Activated B cell treated with CpG ODN at 0.5 μM for 24 hours (primary cell): ENCODE data around the gene TRAPPC8. TPM values are rescaled to one million over a fixed set of nuclear protein-coding genes. Genes with fewer than 3 reads are reported as not detected.

Experiments used
- ATAC-seq: fragments of 200-7000 bp; cut with Tn5 transposase; one replicate; pipeline ENCODE4 v1.10.0; 2021; ENCODE audit warnings: low read depth, mild to moderate bottlenecking, moderate library complexity
- CTCF ChIA-PET: fragments of 350-600 bp; sonication (Branson Sonifier 250); formaldehyde crosslinking; loops from one replicate; lab custom pipeline; 2021; ENCODE audit warnings: antibody characterized with exemption; lab: Charles Lee
- POLR2A ChIA-PET: fragments of 350-600 bp; sonication (Branson Sonifier 250); formaldehyde crosslinking; loops from one replicate; lab custom pipeline; 2021; ENCODE audit warnings: antibody characterized with exemption; lab: Charles Lee
- DNase-seq: peaks from one replicate; pipeline ENCODE4 v3.0.0; 2022
- H3K27ac Mint-ChIP-seq: one replicate; pipeline ENCODE4 v1.8.0; 2020; ENCODE audit warnings: mixed read lengths
- H3K27me3 Mint-ChIP-seq: one replicate; pipeline ENCODE4 v1.8.0; 2021; ENCODE audit warnings: mixed read lengths
- H3K36me3 Mint-ChIP-seq: one replicate; pipeline ENCODE4 v1.8.0; 2021; ENCODE audit warnings: low read depth, mixed read lengths
- H3K4me1 Mint-ChIP-seq: one replicate; pipeline ENCODE4 v1.8.0; 2021; ENCODE audit warnings: mixed read lengths
- H3K4me3 Mint-ChIP-seq: one replicate; pipeline ENCODE4 v1.8.0; 2020; ENCODE audit warnings: mild to moderate bottlenecking, mixed read lengths
- H3K9me3 Mint-ChIP-seq: one replicate; pipeline ENCODE4 v1.8.0; 2020; ENCODE audit warnings: mixed read lengths
- intact Hi-C: fragments of 100-400 bp; cut with micrococcal nuclease; formaldehyde crosslinking; loops from one replicate; pipeline ENCODE4 v1.15.1; 2024
- total RNA-seq: library from RNA; stranded (reverse); gene quantifications from 2 replicates; pipeline ENCODE4 v1.2.3, GENCODE V29; 2022
- TF ChIP-seq, protein P1 (sequence below): fragments of 200-600 bp; IDR thresholded peaks from one replicate; pipeline ENCODE4 v1.8.0; 2022; ENCODE audit warnings: antibody characterized with exemption, mild to moderate bottlenecking

TRAPPC8 gene
- total RNA-seq, 1 donor from 2014 or later: 69.2 TPM

DNA sequence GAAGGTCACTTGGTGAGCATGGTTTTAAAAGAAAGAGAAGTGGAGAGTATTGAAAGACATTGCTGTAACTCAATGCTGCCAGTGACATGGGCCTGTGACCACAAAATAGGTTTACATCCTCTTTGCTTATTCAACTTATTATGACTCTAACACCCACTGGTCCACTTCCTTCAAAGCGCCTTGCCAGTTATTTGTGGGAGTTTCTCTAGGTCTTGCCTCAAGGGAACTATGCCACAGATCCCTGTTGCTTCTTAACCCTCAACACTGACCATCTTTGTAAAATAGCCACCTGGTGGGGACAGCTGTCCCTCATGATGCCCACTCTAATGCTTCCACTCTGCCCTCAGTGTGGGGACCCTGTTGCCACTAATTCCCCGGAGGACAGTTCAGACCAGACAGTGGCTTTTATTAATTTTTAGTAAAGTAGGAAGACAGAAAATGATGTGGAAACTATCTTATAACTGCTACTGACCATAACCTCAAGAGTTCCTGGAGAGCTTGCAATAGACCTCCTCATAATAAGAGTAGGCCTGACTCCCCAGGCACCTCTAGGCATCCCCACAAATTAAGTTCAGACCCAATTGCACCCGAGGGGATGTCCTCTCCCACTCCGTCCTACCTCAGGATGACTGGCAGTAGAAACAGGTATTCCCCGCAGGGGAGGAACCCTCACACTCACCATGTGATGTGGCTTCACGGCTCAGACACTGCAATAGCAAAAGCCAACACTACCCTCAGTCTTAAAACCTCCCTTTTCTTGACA lies 150.9 kb downstream of the TRAPPC8 start:
- Mint-ChIP-seq H3K27me3 (no peaks in the 10 kb centered on the region), H3K27ac (no peak overlapping the region), H3K4me3 (no peak overlapping the region), H3K9me3 (no peaks in the 10 kb centered on the region), H3K36me3 (no peaks in the 10 kb centered on the region), H3K4me1 (peaks cover 8% of the 10 kb centered on the region)
- CTCF ChIA-PET: no interaction called here
- POLR2A ChIA-PET: no interaction called here
- TF ChIP-seq, protein P1, sequence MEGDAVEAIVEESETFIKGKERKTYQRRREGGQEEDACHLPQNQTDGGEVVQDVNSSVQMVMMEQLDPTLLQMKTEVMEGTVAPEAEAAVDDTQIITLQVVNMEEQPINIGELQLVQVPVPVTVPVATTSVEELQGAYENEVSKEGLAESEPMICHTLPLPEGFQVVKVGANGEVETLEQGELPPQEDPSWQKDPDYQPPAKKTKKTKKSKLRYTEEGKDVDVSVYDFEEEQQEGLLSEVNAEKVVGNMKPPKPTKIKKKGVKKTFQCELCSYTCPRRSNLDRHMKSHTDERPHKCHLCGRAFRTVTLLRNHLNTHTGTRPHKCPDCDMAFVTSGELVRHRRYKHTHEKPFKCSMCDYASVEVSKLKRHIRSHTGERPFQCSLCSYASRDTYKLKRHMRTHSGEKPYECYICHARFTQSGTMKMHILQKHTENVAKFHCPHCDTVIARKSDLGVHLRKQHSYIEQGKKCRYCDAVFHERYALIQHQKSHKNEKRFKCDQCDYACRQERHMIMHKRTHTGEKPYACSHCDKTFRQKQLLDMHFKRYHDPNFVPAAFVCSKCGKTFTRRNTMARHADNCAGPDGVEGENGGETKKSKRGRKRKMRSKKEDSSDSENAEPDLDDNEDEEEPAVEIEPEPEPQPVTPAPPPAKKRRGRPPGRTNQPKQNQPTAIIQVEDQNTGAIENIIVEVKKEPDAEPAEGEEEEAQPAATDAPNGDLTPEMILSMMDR: no peak
- ATAC-seq (peak; percentile 75), DNase-seq (no peak)
- intact Hi-C loops: no loop called here

DNA sequence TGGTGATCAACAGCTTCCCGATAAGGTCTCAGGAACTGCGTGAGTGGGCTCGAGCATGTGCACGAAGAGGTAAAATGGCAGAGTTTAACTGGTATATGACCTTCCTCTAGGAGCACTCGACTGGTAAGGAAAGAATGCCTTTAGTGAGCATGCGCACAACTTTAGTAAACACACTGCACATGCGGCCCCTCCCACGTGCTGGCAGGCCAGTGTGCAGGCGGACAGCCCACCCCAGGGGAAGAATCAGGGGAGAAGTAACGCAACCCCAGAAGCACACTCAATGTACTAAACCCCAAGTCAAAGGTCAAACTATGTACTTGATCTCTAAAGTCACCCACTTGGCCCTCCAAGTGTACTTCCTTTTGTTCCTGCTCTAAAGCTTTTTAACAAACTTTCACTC lies 153.5 kb downstream of the TRAPPC8 start:
- intact Hi-C loops: no loop called here
- Mint-ChIP-seq H3K9me3 (no peaks in the 10 kb centered on the region), H3K4me3 (no peak overlapping the region), H3K27me3 (no peaks in the 10 kb centered on the region), H3K4me1 (peaks cover 8% of the 10 kb centered on the region), H3K36me3 (no peaks in the 10 kb centered on the region), H3K27ac (no peak overlapping the region)
- POLR2A ChIA-PET: no interaction called here
- ATAC-seq: no peak
- CTCF ChIA-PET: no interaction called here
- DNase-seq: no peak
- TF ChIP-seq, protein P1: no peak

DNA sequence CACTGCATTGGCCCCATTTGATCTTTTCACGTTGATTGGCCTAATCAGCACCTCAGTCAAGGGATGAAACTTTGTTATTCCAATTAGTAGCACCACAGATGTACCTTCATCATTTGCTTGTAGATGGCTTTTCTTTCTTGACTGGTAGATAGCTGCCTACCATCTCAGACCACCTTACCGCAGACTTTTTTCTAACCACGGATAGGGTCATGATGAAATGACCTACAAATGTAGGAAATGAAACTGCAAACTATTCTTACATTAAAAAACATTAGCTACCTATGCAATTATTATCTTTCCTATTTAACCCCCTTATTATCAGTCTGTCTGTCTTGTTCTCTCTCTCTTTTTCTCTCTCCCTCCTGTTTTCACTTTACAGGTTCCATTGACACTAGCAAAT lies 159.9 kb downstream of the TRAPPC8 start:
- peaks cover 3% of the 10 kb centered on the region for H3K27me3 Mint-ChIP-seq
- H3K9me3 Mint-ChIP-seq: peaks cover 14% of the 10 kb centered on the region
- no peak for DNase-seq
- no peak for ATAC-seq
- no peak overlapping the region for H3K4me3 Mint-ChIP-seq
- ChIA-PET CTCF (no interaction called here), POLR2A (no interaction called here)
- TF ChIP-seq, protein P1: no peak
- intact Hi-C loops: no loop called here
- no peaks in the 10 kb centered on the region for H3K36me3 Mint-ChIP-seq
- H3K27ac Mint-ChIP-seq: no peak overlapping the region
- H3K4me1 Mint-ChIP-seq: no peaks in the 10 kb centered on the region

Other genes starting within 250 kb of the TRAPPC8 start
- gene SLC25A52, start 182.2 kb downstream of the TRAPPC8 start, total RNA-seq: not detected in 2 replicates
- 2.1 and 3.1 TPM in 2 replicates for gene RNF125, start 75.7 kb upstream of the TRAPPC8 start, total RNA-seq
- gene RNF138, start 148.7 kb upstream of the TRAPPC8 start, total RNA-seq: 55.2 and 66.4 TPM in 2 replicates
- gene MEP1B, start 246.9 kb upstream of the TRAPPC8 start, total RNA-seq: 0.09 TPM in 1 of 2 replicates, not detected in the other